ENCODE results near the gene EGR4.

DNA sequence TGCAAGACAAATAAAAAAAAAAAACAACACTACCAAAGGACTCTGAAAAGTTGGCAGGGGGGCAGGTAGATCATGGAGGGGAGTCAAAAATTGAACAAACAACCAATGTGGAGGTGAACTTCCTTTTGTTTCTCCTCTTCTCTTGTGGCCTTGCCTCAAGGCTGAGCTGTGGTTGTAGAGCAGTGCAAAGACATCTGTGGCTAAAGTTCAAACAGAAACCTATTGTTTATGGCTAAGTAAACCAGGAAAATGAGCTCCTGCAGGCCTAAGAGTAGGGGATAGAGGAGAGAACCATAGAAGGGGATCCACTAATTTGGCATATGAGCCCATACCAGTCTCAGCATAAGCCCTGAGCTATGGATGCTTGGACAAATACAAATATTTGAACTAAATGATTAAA lies 40.2 kb upstream of the EGR4 start:
- TF ChIP-seq, protein P1, sequence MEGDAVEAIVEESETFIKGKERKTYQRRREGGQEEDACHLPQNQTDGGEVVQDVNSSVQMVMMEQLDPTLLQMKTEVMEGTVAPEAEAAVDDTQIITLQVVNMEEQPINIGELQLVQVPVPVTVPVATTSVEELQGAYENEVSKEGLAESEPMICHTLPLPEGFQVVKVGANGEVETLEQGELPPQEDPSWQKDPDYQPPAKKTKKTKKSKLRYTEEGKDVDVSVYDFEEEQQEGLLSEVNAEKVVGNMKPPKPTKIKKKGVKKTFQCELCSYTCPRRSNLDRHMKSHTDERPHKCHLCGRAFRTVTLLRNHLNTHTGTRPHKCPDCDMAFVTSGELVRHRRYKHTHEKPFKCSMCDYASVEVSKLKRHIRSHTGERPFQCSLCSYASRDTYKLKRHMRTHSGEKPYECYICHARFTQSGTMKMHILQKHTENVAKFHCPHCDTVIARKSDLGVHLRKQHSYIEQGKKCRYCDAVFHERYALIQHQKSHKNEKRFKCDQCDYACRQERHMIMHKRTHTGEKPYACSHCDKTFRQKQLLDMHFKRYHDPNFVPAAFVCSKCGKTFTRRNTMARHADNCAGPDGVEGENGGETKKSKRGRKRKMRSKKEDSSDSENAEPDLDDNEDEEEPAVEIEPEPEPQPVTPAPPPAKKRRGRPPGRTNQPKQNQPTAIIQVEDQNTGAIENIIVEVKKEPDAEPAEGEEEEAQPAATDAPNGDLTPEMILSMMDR (IDR thresholded peaks at IDR 0.05): no peak
- TF ChIP-seq POLR2A (IDR thresholded peaks at IDR 0.05) (no peak), POLR2AphosphoS5 (IDR thresholded peaks at IDR 0.05) (no peak), EP300 (IDR thresholded peaks at IDR 0.05) (no peak)
